HPDE6-E6E7 (cell line): Measurements from ENCODE around the gene SLC7A11.

ENCODE experiments used
- DNase-seq: peaks from one replicate; pipeline ENCODE4 v3.0.0; 2011; ENCODE audit warnings: missing footprints; ENCODE audit errors: extremely low spot score

Gene SLC7A11

DNA sequence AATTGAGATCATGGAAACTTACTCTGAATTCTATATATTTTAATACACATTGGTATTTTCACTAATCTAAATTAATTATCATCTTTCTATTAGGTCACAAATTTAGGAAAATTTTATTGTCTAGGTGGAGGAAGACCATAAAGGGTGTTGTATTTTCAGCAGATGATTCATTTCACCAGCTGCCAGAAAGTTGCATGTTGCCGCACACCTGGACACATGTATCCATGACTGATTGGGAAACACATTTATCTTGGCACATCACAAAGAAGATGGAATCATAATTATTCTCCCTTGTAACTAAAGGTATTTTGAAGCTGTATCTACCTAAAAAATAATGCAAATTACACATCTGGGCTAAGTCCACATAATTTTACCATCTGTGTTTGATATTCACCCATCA, 33.1 kb downstream of the SLC7A11 start:
- no peak for DNase-seq

DNA sequence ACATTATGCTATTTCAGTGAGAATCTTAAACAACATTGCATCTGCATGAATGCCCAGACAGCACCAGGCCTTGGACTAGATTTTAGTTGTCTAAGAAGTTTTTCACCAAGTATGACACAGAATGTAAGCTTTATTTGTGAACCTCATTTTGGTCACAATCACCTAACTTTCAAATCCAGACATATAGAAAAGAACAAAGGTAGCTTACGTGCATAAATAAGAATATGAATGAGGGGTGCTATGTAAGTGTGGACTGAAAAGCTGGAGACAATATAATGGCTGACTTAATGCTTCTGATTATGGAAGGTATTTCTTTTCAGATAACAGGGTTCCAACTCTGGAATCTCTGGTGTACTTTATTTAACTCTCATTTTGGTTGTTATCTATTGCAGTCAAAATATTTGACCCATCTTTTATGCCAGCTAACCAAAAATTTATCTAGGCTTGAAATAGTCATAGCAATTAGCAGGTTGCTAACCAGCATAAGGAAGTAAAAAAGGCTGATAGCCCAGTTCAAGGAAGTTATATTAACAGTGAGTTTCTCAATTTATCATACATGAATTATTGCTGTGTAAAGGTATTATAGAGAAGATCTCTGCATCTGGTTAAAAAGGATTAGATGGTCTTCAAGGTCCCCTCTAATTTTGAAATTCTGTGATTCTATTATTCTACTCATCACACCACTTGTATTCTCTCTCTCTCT, 36.5 kb downstream of the SLC7A11 start:
- no peak for DNase-seq

DNA sequence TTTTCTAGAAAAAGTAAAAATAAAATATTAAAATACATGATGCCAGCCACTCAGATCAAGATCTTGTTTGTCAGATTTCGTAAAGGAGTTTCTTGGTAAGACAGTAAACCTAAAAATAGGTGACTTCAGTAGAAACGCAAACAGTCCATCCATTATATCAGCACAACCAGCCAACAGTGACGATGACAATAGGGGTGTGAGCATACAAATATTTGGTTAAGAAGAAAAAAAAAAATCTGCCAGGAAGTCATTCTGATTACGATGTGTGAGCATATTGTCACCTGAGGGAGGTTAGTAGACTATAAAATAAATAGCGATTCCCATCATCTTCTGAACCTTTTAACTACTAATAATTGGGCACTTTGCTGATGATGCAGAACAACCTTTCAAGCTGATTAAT, 37.6 kb downstream of the SLC7A11 start:
- DNase-seq, result no peak

DNA sequence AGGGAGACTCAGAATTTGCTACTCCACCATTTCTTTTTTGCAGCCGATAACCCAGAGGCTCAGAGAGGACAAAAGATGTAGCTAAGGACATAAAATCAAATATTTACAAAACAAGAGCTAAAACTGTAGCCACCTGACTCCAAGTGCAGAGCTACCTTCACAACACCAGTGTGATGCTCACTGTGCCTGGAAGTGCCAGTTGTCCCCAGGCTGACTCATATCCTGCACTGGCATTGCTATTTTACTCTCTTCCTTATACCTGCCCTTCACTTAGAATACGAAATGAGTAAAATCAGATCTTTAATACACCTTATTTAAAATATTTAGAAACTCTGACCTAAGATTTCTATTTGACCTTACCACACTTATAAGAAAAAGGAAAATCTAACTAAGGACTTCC, 39.5 kb downstream of the SLC7A11 start:
- DNase-seq, result no peak

DNA sequence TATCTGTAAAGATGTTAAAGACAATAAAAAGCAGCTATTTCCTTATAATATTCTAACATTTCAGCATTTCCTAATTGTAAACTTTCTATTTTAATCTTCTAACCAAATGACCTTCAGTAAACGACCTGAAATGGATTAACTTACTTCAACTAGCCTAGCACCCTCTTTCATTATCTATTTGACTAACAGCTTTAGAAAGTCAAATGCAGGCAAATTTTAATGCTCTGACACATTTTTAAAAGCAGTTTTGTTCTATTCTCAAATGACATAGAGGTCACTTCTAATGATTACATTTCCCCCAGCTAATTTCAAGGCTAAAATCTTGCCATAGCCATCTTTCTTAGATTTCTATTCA, 41.9 kb downstream of the SLC7A11 start:
- DNase-seq, result no peak

DNA sequence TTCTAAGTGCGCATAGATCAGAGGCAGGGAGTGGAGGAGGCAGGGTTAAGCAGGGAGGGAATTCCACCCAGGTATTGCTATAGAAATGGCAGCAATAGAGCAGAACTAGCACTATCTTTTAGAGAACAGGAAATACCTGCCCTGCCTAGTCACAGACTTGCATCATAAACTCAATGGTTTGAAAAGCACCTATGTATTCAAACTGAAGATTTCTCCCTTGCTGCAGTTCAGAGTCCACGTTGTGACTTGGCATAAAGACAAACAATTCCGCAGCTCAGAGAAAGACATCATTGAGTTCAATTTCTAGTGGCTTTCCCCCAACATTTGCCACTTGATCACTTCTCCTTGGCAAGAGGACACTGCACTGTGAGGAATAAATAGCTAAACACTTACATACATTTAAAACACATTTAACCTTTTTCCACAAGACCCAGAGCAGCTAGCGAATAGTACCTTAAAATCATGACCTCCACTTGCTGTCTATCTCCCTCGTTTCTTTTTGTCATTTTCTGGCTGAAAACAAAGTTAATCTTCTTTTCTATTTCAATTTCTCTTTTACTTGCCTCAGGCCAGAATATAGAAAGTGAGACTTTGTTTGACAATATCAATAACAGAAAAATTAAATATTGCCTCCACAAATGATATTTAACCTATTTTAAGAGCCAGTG, 42.4 kb downstream of the SLC7A11 start:
- peak; percentile 77 for DNase-seq

DNA sequence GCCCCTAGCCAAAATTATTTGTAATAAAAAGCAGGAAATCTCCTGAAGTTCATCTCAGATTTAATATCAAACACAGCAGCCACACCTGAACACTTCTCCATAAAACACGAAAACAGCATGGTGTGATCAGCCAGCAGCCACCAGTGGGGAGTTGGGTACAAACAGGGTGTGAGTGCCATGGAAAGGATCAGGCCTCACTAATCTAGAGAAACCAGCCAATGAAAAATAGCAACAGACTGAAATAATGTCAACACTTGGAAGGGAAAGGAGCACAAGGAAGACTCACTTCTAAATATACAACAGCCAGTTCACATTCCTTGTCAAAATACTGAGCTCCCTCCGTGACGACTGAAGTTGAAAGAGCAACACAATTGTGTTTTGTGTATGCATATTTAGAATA, 46.0 kb downstream of the SLC7A11 start:
- DNase-seq, result no peak

DNA sequence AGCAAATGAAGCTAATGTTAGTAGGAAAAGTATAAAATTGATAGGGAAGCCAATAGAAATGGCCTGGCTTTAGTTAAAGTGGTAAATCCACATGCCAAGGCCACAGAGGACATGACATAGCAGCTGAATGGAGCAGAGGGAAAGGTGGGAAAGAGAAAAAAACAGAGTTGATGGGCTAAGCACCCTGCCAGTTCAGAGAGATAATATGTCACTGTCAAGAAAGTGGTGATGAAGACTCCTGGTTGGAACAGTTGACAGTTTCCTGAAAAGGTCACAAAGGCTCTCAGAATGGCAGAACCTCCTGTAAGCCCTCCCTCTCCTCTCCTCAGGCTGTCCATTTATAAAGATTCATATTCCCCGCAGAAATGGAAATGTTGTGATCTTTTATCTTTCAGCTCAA, 48.2 kb downstream of the SLC7A11 start:
- DNase-seq, result no peak

DNA sequence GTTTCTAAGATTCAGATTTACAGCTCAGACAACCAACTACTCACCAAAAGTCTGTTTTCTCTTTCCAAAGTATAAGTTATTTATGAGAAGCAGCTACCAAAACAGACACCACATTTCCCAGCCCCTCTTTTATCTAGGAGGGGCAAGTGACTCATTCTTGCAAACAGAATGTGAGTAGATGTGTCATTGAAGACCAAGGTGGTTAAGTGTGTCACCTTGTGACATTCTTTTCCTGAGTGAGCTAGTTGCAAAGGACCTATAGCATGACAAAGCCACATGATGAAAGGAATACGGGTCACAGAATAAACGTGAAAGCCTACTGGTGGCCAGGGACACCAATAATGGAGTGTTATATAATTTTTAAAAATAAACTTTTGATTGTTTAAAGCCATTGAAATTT, 50.0 kb downstream of the SLC7A11 start:
- DNase-seq, result peak; percentile 6

DNA sequence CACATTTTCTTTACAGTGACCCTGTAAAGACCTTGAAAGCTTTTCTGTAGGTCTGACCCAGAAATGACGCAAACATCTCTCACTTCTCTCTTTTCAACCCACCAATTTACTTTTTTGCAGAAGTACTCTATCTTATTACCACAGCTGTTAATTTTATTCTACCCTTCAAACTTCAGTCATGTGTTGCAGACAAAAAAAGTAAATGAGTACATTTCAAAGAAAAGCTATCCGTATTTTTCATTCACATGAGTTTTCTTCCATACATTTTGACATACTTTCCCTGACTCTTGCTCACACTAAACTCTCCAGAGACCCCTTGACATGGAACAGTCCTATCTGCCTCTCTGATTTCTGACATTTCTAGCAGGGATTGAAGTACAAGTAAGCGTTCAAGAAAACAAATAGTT, 51.7 kb downstream of the SLC7A11 start:
- DNase-seq, result no peak

DNA sequence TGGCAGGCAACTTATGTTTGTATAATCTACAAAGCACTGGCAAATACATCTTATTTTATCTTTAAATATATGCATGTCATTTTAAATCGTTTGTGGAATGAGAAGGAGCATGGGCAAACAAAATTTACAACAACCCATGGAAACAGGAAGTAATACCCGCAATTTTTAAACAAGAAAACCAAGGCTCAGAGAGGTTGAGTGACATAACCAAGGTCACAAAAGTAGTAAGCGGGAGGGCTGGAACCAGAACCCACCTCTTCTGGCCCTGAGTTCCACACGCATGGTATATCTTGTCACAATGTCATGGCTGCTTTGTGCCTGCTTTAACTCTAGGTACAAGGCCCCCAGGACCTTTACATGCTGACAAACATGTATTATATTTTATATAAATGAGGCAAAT, 52.9 kb downstream of the SLC7A11 start:
- DNase-seq, result no peak

DNA sequence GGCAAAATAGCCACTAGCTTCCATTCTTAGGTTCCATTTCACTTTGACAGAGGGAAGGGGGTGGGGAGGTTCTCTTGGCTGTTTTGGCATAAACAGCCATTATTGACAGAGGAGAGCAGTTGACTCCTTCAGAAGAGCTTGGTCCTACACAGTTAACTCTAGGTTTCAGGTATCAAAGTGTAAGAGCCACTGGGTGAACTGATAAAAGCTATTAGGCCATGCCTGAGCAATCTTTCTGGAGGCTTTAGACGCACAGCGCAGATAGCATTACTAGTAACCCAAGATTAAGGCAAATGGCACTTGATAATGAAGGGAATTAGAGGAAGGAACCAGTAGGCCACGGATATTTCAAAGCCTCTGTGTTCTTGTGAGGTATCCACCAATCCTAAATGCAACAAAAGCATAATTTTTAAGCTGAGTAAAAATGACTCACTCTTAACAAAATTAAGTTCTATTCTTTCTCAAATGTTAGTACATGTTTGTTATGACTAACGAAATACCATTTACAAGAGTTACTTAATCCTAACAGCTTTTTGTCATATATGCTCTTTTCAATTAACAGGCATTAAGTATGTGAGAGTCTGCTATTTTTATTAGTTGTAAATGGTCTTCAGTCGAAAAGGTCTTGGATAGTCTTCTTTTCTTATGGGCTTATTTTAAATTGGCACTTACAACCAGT, 53.6 kb downstream of the SLC7A11 start:
- DNase-seq, result peak; percentile 26

DNA sequence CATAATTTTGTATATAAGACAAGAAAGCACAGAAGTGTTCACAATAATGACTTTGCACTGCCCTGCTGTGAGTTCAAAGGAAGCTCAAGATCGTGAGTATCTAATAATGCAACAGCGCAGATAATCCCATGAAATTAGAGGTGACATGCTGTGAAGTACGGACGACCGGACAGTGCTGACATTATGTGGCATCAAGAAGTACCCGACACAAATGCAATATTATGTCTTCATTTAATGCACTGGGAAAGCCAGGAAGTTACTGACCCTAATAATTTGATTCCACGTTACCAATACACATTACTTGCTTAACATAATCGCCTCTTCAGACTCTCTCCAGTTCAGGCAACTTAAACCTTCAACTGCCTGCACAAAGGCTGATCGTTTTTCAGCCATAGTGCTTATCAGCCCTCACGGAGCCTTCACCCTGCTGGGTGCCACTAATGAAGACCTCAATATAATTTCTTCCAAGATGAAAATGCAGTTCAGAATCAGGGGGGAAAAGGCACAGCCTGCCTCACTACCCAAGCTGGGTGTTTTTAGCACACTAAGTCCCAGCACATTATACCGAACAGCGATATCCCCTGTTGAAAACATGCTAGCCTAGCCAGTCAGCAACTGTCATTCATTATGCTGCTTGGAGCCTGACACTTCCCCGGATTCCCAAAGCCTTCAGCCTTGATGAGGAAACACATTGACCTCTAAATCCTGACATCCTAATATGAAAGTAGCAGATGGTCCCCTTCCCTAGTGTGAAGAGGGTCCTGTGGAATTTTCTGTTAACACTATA, 56.1 kb downstream of the SLC7A11 start:
- DNase-seq, result no peak

DNA sequence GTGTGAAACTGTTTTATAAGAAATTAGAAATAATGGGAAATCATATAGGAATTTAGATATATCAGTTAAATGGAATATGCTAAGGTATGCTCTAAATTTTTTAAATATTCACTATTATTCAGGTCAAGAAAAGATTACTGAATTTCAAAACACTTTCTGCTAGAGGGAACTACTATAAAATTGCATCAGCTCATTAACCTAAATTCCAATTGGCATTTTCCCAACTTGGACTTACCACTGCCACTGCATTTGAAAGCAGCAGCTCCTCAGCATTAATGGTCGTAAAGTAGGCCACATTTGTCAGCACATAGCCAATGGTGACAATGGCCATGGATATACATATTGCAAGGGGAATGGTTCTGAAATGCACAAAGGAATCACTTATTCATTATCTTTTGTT, 57.3 kb downstream of the SLC7A11 start:
- DNase-seq, result no peak

DNA sequence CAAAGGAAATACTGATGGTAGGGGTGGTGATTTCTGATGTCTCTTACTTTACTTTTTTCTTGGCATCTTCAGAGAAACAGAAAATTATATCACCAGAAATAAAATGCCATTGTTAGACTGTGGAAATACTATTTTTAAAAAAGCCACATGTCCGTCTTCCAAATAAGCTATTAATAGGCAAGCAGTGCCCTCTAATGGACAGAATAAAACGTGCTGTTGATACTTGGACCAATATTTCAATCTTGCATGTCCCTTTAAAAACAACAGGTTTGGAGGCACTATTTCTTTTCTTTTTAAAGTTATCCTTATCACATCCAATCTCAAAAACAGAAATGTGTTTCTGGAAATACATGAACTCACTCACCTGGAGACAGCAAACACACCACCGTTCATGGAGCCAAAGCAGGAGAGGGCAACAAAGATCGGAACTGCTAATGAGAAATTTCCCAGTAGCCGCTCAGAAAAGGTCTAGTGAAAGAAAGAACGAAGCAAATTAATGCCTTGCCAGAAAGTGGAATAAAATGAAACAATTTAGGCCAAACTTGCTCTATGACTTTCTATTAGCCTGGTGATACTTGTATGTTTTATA, 59.2 kb downstream of the SLC7A11 start:
- DNase-seq, result no peak

DNA sequence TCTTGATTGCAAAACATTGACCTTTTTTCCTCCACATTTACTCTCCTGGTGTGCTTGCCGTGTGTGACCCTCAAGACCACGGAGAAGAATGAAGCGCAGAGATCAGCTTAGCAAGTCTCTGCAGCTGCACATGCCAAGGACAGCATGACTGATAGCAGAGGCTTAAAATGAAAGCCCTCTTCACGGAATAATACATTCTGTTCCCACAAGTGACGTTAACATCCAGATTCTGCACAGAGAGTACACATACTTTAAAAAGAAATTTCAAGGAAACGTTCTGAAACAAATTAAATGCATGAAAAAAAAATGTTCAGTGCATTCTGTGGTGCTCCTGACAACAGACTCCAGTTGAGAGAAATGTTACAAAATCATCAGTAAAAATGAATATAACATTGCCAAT, 60.9 kb downstream of the SLC7A11 start:
- DNase-seq, result no peak

DNA sequence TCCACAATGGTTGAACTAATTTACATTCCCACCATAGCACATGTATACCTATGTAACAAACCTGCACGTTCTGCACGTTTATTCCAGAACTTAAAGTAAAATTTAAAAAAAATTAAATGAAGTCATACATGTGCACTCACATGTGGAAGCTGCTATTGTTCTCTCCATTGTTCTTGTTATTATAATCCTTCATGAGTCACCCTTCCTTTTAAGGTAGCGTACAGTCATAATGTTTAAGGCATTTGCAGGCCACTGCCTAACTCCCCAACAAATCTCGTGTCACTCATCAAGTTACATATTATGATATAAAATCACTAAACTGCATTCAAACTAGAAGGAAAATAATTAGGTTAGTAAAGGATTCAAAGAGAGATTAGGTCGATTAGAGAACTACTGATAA, 63.6 kb downstream of the SLC7A11 start:
- DNase-seq, result no peak

DNA sequence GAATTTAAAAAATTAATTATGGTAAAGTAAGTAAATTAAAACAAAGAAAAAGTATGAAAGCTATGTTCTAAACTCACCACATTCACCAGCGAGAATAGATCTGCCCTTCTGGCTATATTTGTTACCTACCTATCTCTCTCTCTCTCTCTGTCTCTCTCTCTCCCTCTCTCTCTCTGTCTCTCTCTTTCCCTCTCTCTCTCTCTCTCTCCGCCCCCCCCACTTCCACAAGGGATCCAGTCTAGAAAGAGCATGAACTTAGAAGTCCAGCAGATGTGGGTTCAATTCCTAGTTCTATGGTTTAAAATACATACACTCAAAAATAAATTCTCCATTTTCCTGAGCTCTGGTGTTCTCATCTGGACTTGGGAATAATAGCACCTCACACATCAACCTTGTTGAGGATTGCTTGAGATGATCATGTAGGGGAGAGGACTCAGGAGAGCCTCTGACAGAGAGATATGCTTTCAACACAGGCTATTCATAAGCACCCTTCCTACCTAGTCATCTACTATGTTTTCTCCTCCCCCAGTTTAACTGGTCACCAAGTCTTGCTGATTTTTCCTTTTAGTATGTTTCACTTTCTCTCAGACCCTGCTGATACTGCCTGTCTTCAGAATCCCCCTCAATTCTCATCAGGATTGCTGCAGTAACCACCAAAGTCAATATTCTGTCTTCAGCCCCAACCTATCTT, 64.7 kb downstream of the SLC7A11 start:
- no peak for DNase-seq

DNA sequence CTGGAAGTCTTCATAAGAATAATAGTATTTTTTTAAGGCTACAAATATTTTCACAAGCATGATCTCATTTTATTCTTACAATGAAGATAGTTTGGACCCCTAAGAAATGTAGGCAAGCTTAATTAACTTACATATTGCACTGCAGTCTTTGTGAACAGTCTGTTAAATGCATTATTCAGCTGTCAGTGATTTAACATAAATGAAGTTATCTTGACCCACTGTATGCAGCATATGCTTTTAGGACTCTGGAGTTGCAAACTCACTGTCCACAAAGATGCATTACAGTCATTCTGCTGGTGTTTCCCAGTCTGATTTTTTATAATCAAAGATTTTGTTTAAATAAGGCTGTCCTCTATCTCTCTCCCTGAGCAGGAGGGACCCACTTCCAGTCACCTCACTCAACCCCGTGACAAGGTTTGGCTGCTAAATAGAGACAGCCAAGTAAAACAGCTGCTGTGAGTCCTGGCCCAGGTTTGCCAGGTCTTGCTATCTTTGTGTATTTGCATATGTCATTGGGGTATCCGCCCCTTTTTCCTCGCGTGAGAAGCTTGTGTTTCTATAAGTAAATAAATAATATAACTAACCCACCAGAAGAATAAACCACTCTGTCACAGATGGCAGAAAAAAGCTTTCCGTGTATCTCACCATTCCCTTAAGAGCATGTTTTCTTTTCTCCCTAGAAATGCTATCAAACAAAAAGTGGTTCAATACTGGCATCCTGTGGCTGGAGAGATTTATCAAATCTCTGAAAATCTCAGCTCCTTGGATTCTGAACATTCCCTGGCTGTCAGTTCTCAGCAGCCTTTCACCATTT, 67.0 kb downstream of the SLC7A11 start:
- no peak for DNase-seq

DNA sequence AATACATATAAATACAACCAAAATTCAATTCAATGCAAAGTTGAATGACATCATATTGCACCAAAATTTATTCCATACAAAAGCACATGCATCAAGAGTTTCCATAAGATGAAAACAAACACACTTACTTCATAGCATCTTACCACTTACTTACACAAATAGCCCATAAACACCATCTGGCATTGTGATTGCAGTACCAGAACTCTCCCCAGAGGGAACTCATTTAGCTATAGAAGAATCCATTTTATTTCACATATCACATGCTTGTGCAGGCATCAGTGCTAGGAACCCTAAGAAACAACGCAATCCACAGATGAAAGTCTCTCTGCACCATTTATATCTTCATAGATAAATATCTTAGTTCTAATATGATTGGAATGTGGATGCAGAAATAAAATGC, 77.9 kb downstream of the SLC7A11 start:
- no peak for DNase-seq

DNA sequence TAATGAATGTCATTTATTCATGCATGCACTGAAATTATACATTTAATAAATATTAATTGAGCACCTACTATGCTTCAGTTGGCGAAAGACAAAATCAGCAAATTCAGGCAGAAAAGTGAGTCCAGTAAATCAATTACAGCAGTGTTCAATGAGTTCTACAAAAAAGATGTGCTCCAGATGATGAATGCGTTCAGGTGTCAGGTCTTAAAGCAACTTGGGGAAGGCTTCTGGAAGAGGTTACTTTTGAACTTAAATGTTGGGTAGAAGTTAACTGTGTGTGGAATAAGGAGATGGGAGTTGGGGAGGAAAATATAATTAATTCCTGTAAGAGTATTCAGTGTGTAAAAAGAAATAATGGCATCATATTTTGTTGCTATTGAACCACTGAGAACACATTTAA, 79.0 kb downstream of the SLC7A11 start:
- no peak for DNase-seq
